BLaER1 (cell line): ENCODE measurements around the gene NBEAL2.
"Not testable (repeated sequence)": the region's sequence is repeated elsewhere in the genome, so short reads cannot be mapped to it uniquely, and the experiment has no call there.

ENCODE experiments used
- H3K27ac ChIP-seq: shearing (Covaris generic); formaldehyde crosslinking; 2 replicates; pipeline ENCODE4 v1.8.1; 2022
- H3K27me3 ChIP-seq: shearing (Covaris generic); formaldehyde crosslinking; 2 replicates; pipeline ENCODE4 v1.8.1; 2022
- H3K36me3 ChIP-seq: shearing (Covaris generic); formaldehyde crosslinking; 2 replicates; pipeline ENCODE4 v1.8.1; 2022
- H3K4me1 ChIP-seq: shearing (Covaris generic); formaldehyde crosslinking; 2 replicates; pipeline ENCODE4 v1.8.1; 2022
- H3K4me2 ChIP-seq: shearing (Covaris generic); formaldehyde crosslinking; 2 replicates; pipeline ENCODE4 v1.8.1; 2022
- H3K4me3 ChIP-seq: shearing (Covaris generic); formaldehyde crosslinking; 2 replicates; pipeline ENCODE4 v1.8.1; 2022
- H3K9ac ChIP-seq: shearing (Covaris generic); formaldehyde crosslinking; 2 replicates; pipeline ENCODE4 v1.8.1; 2022
- H3K9me3 ChIP-seq: shearing (Covaris generic); formaldehyde crosslinking; 2 replicates; pipeline ENCODE4 v1.8.1; 2022
- H4K20me1 ChIP-seq: shearing (Covaris generic); formaldehyde crosslinking; 2 replicates; pipeline ENCODE4 v1.8.1; 2022
- Cebpa-rat ChIP-seq: shearing (Covaris generic); IDR thresholded peaks from 2 replicates; pipeline ENCODE4 v1.8.1; 2022

Gene NBEAL2

DNA sequence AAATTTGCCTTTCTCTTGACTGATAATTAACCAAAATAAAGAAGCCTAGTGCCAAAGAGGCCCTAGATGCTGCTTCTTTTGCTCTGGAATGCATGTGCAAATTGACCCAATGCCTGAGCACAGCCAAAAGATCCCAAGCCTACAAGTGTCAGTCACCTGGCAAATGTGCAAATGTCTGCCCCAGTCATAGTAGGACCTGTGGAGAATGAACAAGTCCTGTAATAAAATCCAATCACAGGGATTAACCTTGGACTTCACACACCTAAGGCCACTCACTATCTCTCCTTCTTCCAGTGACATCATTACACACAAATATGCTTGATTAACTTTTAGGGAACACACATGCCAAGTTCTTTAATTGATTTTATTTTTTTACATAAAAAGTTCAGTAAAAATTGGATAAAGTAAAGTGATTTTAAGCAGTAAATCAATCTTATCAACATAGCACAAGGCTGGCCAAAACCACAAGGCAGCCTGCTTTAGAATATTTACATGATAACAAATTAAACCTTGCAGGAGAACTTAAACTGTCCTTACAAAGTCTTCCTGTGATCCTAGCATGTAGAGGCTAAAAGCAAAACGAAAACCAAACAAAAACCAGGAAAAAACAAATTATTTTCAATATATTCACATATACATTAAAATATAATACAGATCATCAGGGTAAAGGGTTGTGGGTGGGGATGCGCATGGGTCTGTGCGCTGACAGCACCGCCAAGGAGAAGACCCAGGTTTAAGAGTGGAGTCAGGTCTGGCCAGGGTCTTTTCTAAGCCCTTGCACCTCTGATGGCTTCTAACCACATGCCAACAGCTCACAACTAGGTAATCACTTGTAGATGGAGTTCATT, 36.8 kb downstream of the NBEAL2 start:
- Histone ChIP-seq H3K27me3 (no peaks in the 10 kb centered on the region), H3K36me3 (peaks cover 60% of the 10 kb centered on the region), H3K9me3 (no peaks in the 10 kb centered on the region), H3K4me3 (peak overlapping the region; percentile 41), H3K27ac (peak overlapping the region; percentile 92), H3K9ac (peak overlapping the region; percentile 78), H3K4me1 (peaks cover 100% of the 10 kb centered on the region), H3K4me2 (peak overlapping the region; percentile 82), H4K20me1 (no peaks in the 10 kb centered on the region)
- no peak for TF ChIP-seq Cebpa-rat

DNA sequence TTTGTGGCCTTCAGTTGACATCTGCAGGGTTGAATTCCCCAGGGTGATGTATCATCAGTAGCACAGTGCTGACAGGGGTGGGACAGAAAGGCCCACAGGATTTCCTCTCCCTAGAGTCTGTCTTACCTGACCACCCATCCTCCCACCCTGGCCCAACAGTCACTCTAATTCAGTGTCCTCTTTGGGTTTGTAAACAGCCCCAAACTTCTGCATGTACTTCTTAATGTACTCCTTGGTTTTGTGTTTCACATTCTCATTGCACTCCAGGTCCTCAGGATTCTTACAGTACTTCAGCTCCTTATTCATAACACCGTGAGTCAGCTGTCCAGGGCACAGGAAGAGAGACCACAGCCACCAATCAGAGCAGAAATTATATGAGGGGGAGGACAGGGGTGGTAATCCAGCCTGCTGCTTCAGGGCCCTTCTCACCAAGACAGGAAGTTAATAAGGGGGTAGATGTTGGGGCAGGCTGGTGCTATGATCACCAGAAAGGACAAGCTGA, 37.5 kb downstream of the NBEAL2 start:
- H3K9ac ChIP-seq = peak overlapping the region; percentile 78
- H3K36me3 ChIP-seq = peaks cover 65% of the 10 kb centered on the region
- TF ChIP-seq Cebpa-rat = no peak
- no peaks in the 10 kb centered on the region for H3K9me3 ChIP-seq
- peak overlapping the region; percentile 92 for H3K27ac ChIP-seq
- no peaks in the 10 kb centered on the region for H3K27me3 ChIP-seq
- H3K4me2 ChIP-seq = peak overlapping the region; percentile 82
- peak overlapping the region; percentile 41 for H3K4me3 ChIP-seq
- no peaks in the 10 kb centered on the region for H4K20me1 ChIP-seq
- peaks cover 100% of the 10 kb centered on the region for H3K4me1 ChIP-seq

DNA sequence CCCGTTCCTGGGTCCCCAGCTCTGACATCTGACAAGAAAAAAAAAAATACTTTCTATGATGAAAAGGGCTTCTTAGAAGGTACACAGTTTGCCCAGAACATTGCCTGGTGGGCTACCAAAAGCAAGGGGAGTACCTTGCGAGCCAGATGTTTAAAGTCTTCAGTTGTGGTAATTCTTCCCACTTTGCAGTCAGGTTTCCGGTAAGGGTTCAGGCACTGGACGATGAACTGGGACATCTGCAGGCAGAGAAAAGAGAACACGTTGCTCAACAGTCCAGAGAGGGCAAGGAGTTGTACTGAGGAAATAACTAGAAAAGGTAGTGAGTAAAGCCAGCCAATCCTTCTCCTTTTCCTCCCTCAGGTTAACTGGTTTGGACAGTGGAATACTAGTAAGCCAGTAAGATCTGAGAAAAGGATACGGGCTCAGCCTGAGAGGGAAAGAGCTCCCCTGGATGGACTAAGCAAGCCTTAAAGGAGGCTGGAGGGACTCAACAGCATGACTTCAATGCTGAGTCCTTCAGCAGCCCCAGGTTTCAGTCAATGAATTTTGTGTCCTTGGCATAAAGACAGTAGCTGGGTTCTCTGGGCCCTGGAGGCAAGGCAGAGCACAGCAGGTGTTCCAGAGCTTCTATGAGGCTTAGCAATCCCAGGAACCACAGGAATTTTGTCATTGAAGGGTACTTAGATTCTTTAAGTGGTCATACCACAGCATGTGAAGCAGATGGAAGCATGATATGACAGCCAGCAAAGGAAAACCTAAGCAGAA, 38.2 kb downstream of the NBEAL2 start:
- Histone ChIP-seq H3K4me2 (peak overlapping the region; percentile 82), H4K20me1 (no peaks in the 10 kb centered on the region), H3K9ac (peak overlapping the region; percentile 78), H3K4me3 (peak overlapping the region; percentile 41), H3K36me3 (peaks cover 67% of the 10 kb centered on the region), H3K9me3 (no peaks in the 10 kb centered on the region), H3K27me3 (no peaks in the 10 kb centered on the region), H3K27ac (peak overlapping the region; percentile 92), H3K4me1 (peaks cover 100% of the 10 kb centered on the region)
- peak; percentile 79 for TF ChIP-seq Cebpa-rat

DNA sequence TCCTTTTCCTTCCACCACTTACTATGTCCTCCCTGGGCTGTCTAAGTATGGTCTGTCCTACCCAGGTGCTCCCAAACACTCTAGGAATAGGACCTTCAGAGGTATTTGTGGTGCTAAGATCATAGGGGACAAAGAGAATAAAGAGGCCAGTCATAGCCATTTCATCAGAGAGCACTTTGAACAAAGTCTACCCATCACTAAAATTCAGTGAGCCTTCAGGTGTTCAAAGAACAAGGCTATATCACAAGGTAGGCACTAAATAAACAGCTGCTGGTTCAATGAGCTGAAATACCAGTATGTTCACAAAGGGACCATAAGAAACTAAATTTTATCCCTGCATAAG, 38.8 kb downstream of the NBEAL2 start:
- Histone ChIP-seq H3K9me3 (no peaks in the 10 kb centered on the region), H3K36me3 (peaks cover 67% of the 10 kb centered on the region), H3K27ac (peak overlapping the region; percentile 92), H3K9ac (peak overlapping the region; percentile 78), H3K27me3 (no peaks in the 10 kb centered on the region), H3K4me3 (peak overlapping the region; percentile 41), H3K4me1 (peaks cover 100% of the 10 kb centered on the region), H3K4me2 (peak overlapping the region; percentile 82), H4K20me1 (no peaks in the 10 kb centered on the region)
- no peak for TF ChIP-seq Cebpa-rat

DNA sequence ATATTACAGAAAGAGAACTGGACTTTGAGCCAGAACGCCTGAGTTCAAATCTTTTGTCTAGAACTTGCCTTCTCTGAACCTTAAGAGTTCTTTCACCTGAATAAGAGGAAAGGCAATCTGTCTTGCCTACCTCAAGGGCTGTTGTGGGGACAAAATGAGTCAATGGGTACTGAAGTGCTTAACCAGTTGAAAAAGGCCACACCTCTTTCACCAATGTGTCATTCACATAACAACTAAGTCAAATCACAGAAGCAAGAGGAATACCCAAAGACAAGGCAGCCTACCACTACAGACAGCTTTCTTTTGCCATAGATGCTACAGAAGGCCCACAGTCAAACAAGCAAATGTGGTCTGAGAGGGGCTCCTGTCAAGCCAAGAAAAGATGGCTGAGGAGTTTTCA, 39.7 kb downstream of the NBEAL2 start:
- Histone ChIP-seq H3K4me2 (peak overlapping the region; percentile 82), H3K36me3 (peaks cover 66% of the 10 kb centered on the region)

DNA sequence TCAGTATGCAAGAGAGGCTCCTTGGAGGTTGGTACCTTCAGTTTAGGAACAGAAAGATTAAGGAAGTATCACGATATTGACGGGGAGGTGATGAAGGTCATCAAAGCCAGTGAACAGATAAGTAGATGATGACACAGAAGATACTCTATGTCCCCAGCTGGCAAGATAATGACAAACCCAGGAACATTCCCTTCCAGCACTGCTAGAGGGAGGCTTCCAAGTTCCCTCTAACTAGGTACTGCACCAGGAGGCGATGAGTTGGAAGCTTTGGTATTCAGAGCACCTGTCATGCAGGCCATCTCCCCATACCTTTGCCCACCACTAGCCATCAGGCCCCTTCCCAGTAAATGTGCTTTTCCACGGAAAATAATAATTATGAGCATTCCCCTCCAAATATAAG, 40.8 kb downstream of the NBEAL2 start:
- Histone ChIP-seq H3K9me3 (no peaks in the 10 kb centered on the region), H3K36me3 (peaks cover 71% of the 10 kb centered on the region), H3K4me1 (peaks cover 85% of the 10 kb centered on the region), H3K27me3 (no peaks in the 10 kb centered on the region), H3K9ac (0 out of 2 replicates have a peak overlapping the region, but pooled peaks have one; percentile 78), H3K4me2 (peak overlapping the region; percentile 82; the same call in 1 of the 2 replicates), H3K4me3 (no peak overlapping the region), H4K20me1 (no peaks in the 10 kb centered on the region), H3K27ac (peak overlapping the region; percentile 92)
- no peak for TF ChIP-seq Cebpa-rat

More for the DNA sequence above, 39.7 kb downstream of the NBEAL2 start:
- Histone ChIP-seq H3K9me3 (no peaks in the 10 kb centered on the region), H3K27me3 (no peaks in the 10 kb centered on the region), H3K4me1 (peaks cover 96% of the 10 kb centered on the region), H3K9ac (peak overlapping the region; percentile 78; the same call in 1 of the 2 replicates), H3K4me3 (no peak overlapping the region), H3K27ac (peak overlapping the region; percentile 92), H4K20me1 (no peaks in the 10 kb centered on the region)
- TF ChIP-seq Cebpa-rat = no peak

DNA sequence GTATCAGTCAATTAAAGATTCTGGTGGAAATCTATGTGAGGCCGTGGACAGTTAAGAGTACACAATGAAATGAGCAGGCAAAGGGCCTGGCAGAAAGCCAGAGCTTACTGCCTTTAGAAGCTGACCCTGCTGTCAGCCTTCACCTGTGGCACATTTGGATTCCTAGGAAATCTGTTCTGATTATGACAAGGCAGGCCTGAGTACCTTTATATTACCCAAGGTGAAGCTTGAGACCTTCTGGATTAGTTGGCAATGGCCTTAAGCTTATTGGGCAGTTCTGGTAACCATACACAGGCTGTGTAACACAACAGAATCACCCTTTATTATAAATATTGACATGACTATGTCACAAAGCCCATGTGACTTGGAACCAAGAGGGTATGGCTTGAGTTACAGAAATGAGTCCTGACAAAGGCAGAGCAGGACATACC, 43.2 kb downstream of the NBEAL2 start:
- H3K4me1 ChIP-seq = peaks cover 65% of the 10 kb centered on the region
- H3K9me3 ChIP-seq = peaks cover 5% of the 10 kb centered on the region; the same call in 1 of the 2 replicates
- peak overlapping the region; percentile 31; the same call in 1 of the 2 replicates for H3K9ac ChIP-seq
- TF ChIP-seq Cebpa-rat = no peak
- peak overlapping the region; percentile 82 for H3K4me2 ChIP-seq
- H4K20me1 ChIP-seq = no peaks in the 10 kb centered on the region
- H3K4me3 ChIP-seq = no peak overlapping the region
- H3K27me3 ChIP-seq = no peaks in the 10 kb centered on the region
- peak overlapping the region; percentile 47 for H3K27ac ChIP-seq
- H3K36me3 ChIP-seq = peaks cover 78% of the 10 kb centered on the region

DNA sequence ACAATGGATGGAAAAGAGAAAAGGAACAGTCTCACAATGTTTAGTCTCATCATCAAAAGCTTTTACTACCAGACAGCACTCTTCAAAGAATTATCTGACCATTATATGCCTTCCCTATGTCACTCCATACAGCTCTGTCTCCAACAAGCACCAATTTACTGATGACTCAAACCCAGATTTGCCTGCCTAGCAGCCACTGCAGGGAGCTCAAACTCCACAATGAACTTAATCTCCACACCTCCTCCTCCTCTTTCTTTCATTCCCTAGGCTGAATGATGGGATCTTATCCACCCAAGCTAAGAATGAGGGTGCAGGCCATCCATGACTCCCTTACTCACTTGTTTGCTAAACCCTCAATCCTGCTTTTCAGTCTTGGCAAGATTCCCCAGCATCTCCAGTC, 45.5 kb downstream of the NBEAL2 start:
- H3K4me2 ChIP-seq = no peak overlapping the region

DNA sequence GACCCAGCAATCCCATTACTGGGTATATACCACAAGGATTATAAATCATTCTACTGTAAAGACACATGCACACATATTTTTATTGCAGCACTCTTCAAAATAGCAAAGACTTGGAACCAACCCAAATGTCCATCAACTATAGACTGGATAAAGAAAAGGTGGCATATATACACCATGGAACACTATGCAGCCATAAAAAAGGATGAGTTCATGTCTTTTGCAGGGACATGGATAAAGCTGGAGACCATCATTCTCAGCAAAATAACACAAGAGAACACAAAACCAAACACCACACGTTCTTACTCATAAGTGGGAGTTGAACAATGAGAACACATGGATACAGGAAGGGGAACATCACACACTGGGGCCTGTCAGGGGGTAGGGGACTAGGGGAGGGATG, 47.0 kb downstream of the NBEAL2 start:
- not testable (repeated sequence) for H3K4me3 ChIP-seq, H3K4me2 ChIP-seq, H3K27ac ChIP-seq, H3K27me3 ChIP-seq, H3K9me3 ChIP-seq, H4K20me1 ChIP-seq, H3K9ac ChIP-seq
- H3K36me3 ChIP-seq = peaks cover 74% of the 10 kb centered on the region
- peaks cover 46% of the 10 kb centered on the region for H3K4me1 ChIP-seq

More for the DNA sequence above, 45.5 kb downstream of the NBEAL2 start:
- Histone ChIP-seq H3K36me3 (peaks cover 78% of the 10 kb centered on the region), H3K9me3 (peaks cover 5% of the 10 kb centered on the region; the same call in 1 of the 2 replicates), H3K27me3 (no peaks in the 10 kb centered on the region), H3K4me1 (peaks cover 53% of the 10 kb centered on the region), H3K27ac (no peak overlapping the region), H3K4me3 (no peak overlapping the region), H3K9ac (no peak overlapping the region), H4K20me1 (no peaks in the 10 kb centered on the region)
- TF ChIP-seq Cebpa-rat = no peak

DNA sequence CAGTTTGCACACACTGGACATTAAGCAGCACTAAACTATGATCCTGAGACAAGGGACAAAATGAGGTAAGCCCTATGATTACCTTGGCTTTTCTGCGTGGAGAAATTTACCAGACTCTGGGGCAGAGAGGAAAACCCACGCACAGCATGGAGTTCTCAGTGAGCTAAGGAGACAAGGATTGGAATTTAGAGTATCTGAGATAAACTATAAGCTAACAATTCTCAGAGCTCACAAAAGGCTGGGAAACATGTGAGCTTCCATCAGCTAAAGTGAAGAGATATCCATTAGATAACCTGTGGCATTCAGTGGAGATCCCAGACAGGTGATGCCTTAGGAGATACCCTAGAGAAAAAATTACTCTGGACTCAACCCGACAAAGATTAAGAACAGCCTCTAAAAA, 48.7 kb downstream of the NBEAL2 start:
- Histone ChIP-seq H3K4me3 (no peak overlapping the region), H3K36me3 (peaks cover 71% of the 10 kb centered on the region), H3K4me2 (no peak overlapping the region), H3K9me3 (peaks cover 5% of the 10 kb centered on the region; the same call in 1 of the 2 replicates), H4K20me1 (0 out of 2 replicates have a peak, but pooled peaks cover 7% of the 10 kb centered on the region), H3K9ac (no peak overlapping the region), H3K27me3 (no peaks in the 10 kb centered on the region), H3K4me1 (peaks cover 30% of the 10 kb centered on the region), H3K27ac (no peak overlapping the region)
- TF ChIP-seq Cebpa-rat = no peak
